Neural cell (in vitro differentiated cells): ENCODE measurements around the gene RINT1. TPM values are rescaled to one million over a fixed set of nuclear protein-coding genes. Genes with fewer than 3 reads are reported as not detected.

ENCODE experiments used
- H2AFZ ChIP-seq: fragments of 200-600, 300-800 bp; sonication (generic), shearing (Covaris generic); 2 replicates; pipeline ENCODE4 v1.6.0; 2014; ENCODE audit warnings: low read depth, mild to moderate bottlenecking, antibody characterized with exemption, low read length, moderate library complexity
- H3F3A ChIP-seq: fragments of 200-600 bp; shearing (Covaris generic); 2 replicates; pipeline ENCODE4 v1.6.1; 2016; ENCODE audit warnings: mild to moderate bottlenecking, moderate library complexity, mixed read lengths, antibody characterized with exemption, low read length; ENCODE audit not compliant: insufficient read depth, poor library complexity, severe bottlenecking
- H3K27ac ChIP-seq: fragments of 200-600, 300-800 bp; sonication (generic), shearing (Covaris generic); 2 replicates; pipeline ENCODE4 v1.5.1; 2014; ENCODE audit warnings: mild to moderate bottlenecking, low read length, moderate library complexity
- H3K27me3 ChIP-seq: fragments of 300-800, 200-600 bp; sonication (generic), shearing (Covaris generic); 2 replicates; pipeline ENCODE4 v1.6.0; 2014; ENCODE audit warnings: mild to moderate bottlenecking, low read depth, low read length, moderate library complexity; ENCODE audit not compliant: insufficient read depth
- H3K36me3 ChIP-seq: fragments of 300-800, 200-600 bp; sonication (generic), shearing (Covaris generic); 2 replicates; pipeline ENCODE4 v1.5.1; 2014; ENCODE audit warnings: mild to moderate bottlenecking, antibody characterized with exemption, low read length, moderate library complexity; ENCODE audit not compliant: insufficient read depth
- H3K4me2 ChIP-seq: fragments of 300-800, 200-600 bp; sonication (generic), shearing (Covaris generic); 2 replicates; pipeline ENCODE4 v1.6.0; 2014; ENCODE audit warnings: mild to moderate bottlenecking, low read length
- H3K4me3 ChIP-seq: fragments of 300-800, 200-600 bp; sonication (generic), shearing (Covaris generic); 2 replicates; pipeline ENCODE4 v1.5.1; 2014; ENCODE audit warnings: mild to moderate bottlenecking, low read length, moderate library complexity
- H3K79me2 ChIP-seq: fragments of 200-600 bp; shearing (Covaris generic); replicated peaks from 2 replicates; pipeline ENCODE4 v1.6.0; 2014; ENCODE audit warnings: mild to moderate bottlenecking, low read length, moderate library complexity; ENCODE audit not compliant: insufficient read depth
- H3K9ac ChIP-seq: fragments of 300-800, 200-600 bp; sonication (generic), shearing (Covaris generic); 2 replicates; pipeline ENCODE4 v1.6.1; 2016; ENCODE audit warnings: mild to moderate bottlenecking, low read length, mixed read lengths
- H3K9me2 ChIP-seq: fragments of 200-600 bp; shearing (Covaris generic); 2 replicates; pipeline ENCODE4 v1.6.1; 2016; ENCODE audit warnings: mild to moderate bottlenecking, low read length, mixed read lengths; ENCODE audit not compliant: insufficient read depth
- H3K9me3 ChIP-seq: fragments of 200-600, 300-800 bp; sonication (generic), shearing (Covaris generic); 2 replicates; pipeline ENCODE4 v1.6.1; 2016; ENCODE audit warnings: mild to moderate bottlenecking, mixed run types, low read length, moderate library complexity, mixed read lengths
- H4K20me1 ChIP-seq: fragments of 200-600 bp; shearing (Covaris generic); 2 replicates; pipeline ENCODE4 v1.6.1; 2016; ENCODE audit warnings: mild to moderate bottlenecking, mixed run types; ENCODE audit not compliant: insufficient read depth
- EP300 ChIP-seq: fragments of 450-650 bp; conservative IDR thresholded peaks from 2 replicates; pipeline ENCODE4 v1.6.1; 2014; ENCODE audit warnings: antibody characterized with exemption, mild to moderate bottlenecking, moderate library complexity; ENCODE audit not compliant: poor library complexity, severe bottlenecking
- EZH2 ChIP-seq: fragments of 200-600, 300-800 bp; shearing (Covaris generic), sonication (generic); IDR thresholded peaks from 2 replicates; pipeline ENCODE4 v1.6.1; 2014; ENCODE audit warnings: antibody characterized with exemption, low read length, borderline replicate concordance, mild to moderate bottlenecking; ENCODE audit not compliant: insufficient read depth, poor library complexity, severe bottlenecking
- MXI1 ChIP-seq: fragments of 450-650 bp; conservative IDR thresholded peaks from 2 replicates; pipeline ENCODE4 v1.6.1; 2014; ENCODE audit warnings: antibody characterized with exemption, mild to moderate bottlenecking; ENCODE audit not compliant: poor library complexity, severe bottlenecking
- POLR2AphosphoS5 ChIP-seq: IDR thresholded peaks from 2 replicates; pipeline ENCODE4 v1.6.1; 2012
- RAD21 ChIP-seq: fragments of 450-650 bp; conservative IDR thresholded peaks from 2 replicates; pipeline ENCODE4 v1.6.1; 2014; ENCODE audit warnings: antibody characterized with exemption, mild to moderate bottlenecking, moderate library complexity
- REST ChIP-seq: IDR thresholded peaks from 2 replicates; pipeline ENCODE4 v1.6.1; 2012; ENCODE audit warnings: borderline replicate concordance
- SMC3 ChIP-seq: fragments of 450-650 bp; conservative IDR thresholded peaks from 2 replicates; pipeline ENCODE4 v1.6.1; 2014; ENCODE audit warnings: antibody characterized with exemption, mild to moderate bottlenecking, moderate library complexity; ENCODE audit not compliant: poor library complexity
- TAF1 ChIP-seq: IDR thresholded peaks from 2 replicates; pipeline ENCODE4 v1.6.1; 2012; ENCODE audit warnings: low read depth
- polyA plus RNA-seq: library from polyadenylated mRNA; depleted of rRNA; stranded (reverse); fragments of >200 nt; gene quantifications from 2 replicates; pipeline ENCODE4 v1.2.3, GENCODE V29; 2014
- TF ChIP-seq, protein P1 (sequence below): fragments of 450-650 bp; IDR thresholded peaks from 2 replicates; pipeline ENCODE4 v1.5.1; 2014; ENCODE audit warnings: antibody characterized with exemption, mild to moderate bottlenecking, moderate library complexity; ENCODE audit not compliant: poor library complexity, severe bottlenecking

RINT1 gene
- polyA plus RNA-seq, 1 donor from 2014 or later = 8.6 TPM

GRCh38 chr7:105567024-105567423, 35.0 kb downstream of the RINT1 start:
- Histone ChIP-seq H3K27ac (no peak overlapping the region), H3K9ac (no peak overlapping the region), H3K9me3 (no peaks in the 10 kb centered on the region), H2AFZ (no peak overlapping the region), H3K4me3 (no peak overlapping the region), H3K9me2 (no peaks in the 10 kb centered on the region), H3F3A (no peaks in the 10 kb centered on the region), H3K36me3 (no peaks in the 10 kb centered on the region), H3K27me3 (no peaks in the 10 kb centered on the region), H3K4me2 (no peak overlapping the region), H4K20me1 (no peaks in the 10 kb centered on the region), H3K79me2 (no peaks in the 10 kb centered on the region)
- TF ChIP-seq EP300 (no peak), SMC3 (no peak), REST (no peak), EZH2 (no peak), TAF1 (no peak), POLR2AphosphoS5 (no peak), RAD21 (no peak), MXI1 (no peak)
- TF ChIP-seq, protein P1, sequence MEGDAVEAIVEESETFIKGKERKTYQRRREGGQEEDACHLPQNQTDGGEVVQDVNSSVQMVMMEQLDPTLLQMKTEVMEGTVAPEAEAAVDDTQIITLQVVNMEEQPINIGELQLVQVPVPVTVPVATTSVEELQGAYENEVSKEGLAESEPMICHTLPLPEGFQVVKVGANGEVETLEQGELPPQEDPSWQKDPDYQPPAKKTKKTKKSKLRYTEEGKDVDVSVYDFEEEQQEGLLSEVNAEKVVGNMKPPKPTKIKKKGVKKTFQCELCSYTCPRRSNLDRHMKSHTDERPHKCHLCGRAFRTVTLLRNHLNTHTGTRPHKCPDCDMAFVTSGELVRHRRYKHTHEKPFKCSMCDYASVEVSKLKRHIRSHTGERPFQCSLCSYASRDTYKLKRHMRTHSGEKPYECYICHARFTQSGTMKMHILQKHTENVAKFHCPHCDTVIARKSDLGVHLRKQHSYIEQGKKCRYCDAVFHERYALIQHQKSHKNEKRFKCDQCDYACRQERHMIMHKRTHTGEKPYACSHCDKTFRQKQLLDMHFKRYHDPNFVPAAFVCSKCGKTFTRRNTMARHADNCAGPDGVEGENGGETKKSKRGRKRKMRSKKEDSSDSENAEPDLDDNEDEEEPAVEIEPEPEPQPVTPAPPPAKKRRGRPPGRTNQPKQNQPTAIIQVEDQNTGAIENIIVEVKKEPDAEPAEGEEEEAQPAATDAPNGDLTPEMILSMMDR = no peak

- Histone ChIP-seq H3K9me3 (no peaks in the 10 kb centered on the region), H3K36me3 (no peaks in the 10 kb centered on the region), H3K9me2 (no peaks in the 10 kb centered on the region), H3F3A (no peaks in the 10 kb centered on the region), H3K4me2 (no peak overlapping the region), H3K9ac (no peak overlapping the region), H3K79me2 (no peaks in the 10 kb centered on the region), H4K20me1 (no peaks in the 10 kb centered on the region), H3K4me3 (no peak overlapping the region), H2AFZ (no peak overlapping the region), H3K27ac (no peak overlapping the region), H3K27me3 (no peaks in the 10 kb centered on the region)
- TF ChIP-seq SMC3 = no peak
- no peak for TF ChIP-seq MXI1
- TF ChIP-seq EP300 = no peak
- no peak for TF ChIP-seq EZH2
- TF ChIP-seq, protein P1 = no peak
- TF ChIP-seq REST = no peak
- TF ChIP-seq POLR2AphosphoS5 = no peak
- TF ChIP-seq RAD21 = no peak
- TF ChIP-seq TAF1 = no peak
Observed at GRCh38 chr7:105567821-105568220, 35.8 kb downstream of the RINT1 start.
